ENCODE results near the gene INPP5K. TPM values are rescaled to one million over a fixed set of nuclear protein-coding genes. Genes with fewer than 3 reads are reported as not detected.

Gene INPP5K
- total RNA-seq, 4 donors from 2014 or later, result 62.0 to 89.3 (median 76.1) TPM

DNA sequence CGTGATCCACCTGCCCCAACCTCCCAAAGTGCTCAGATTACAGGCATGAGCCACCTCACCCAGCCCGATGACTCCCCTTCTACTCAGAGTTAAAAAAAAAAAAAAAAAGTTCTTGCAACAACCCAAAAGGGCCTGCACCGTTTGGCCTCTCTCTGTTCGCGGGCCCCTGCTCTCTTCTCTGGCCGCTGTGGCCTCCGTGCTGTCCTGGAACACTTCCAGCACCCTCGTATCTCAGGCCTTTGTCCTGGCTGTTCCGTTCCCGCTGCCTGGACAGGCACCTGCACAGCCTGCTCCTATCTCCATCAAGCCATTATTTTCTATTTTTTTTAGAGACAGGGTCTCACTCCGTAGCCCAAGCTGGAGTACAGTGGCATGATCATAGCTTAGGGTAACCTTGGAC is 34.7 kb downstream of the INPP5K start:
- intact Hi-C loops (cut with DNase I), result no loop called here
- WGBS, result 68% methylated on average over 11 of the region's 11 CpGs
- no peak for DNase-seq (ENCODE audit: extremely low spot score)
- Histone ChIP-seq H3K4me1 (peaks cover 40 to 70% (median 58%) of the 10 kb centered on the region in 4 donors), H3K27ac (replicated peaks in 1 of 4) (peak overlapping the region; percentile 40 to 99 (median 96)), H3K27me3 (no peaks in the 10 kb centered on the region), H3K4me3 (no peak overlapping the region), H3K9me3 (no peaks in the 10 kb centered on the region), H3K36me3 (peaks cover 56 to 76% (median 73%) of the 10 kb centered on the region in 4 donors)
- TF ChIP-seq, protein P1, sequence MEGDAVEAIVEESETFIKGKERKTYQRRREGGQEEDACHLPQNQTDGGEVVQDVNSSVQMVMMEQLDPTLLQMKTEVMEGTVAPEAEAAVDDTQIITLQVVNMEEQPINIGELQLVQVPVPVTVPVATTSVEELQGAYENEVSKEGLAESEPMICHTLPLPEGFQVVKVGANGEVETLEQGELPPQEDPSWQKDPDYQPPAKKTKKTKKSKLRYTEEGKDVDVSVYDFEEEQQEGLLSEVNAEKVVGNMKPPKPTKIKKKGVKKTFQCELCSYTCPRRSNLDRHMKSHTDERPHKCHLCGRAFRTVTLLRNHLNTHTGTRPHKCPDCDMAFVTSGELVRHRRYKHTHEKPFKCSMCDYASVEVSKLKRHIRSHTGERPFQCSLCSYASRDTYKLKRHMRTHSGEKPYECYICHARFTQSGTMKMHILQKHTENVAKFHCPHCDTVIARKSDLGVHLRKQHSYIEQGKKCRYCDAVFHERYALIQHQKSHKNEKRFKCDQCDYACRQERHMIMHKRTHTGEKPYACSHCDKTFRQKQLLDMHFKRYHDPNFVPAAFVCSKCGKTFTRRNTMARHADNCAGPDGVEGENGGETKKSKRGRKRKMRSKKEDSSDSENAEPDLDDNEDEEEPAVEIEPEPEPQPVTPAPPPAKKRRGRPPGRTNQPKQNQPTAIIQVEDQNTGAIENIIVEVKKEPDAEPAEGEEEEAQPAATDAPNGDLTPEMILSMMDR (IDR thresholded peaks at IDR 0.05), result no peak
- no peak for TF ChIP-seq POLR2A (IDR thresholded peaks at IDR 0.05; ENCODE audit: low read depth)
- TF ChIP-seq EP300 (IDR thresholded peaks at IDR 0.05), result no peak
- TF ChIP-seq POLR2AphosphoS5 (IDR thresholded peaks at IDR 0.05), result no peak

- DNase-seq (ENCODE audit: extremely low spot score), result no peak
- no peaks in the 10 kb centered on the region for H3K27me3 ChIP-seq
- H3K27ac ChIP-seq (replicated peaks in 1 of 4), result peak overlapping the region; percentile 20 to 99 (median 96)
- WGBS, result 65% methylated on average over 17 of the region's 18 CpGs
- H3K4me1 ChIP-seq, result peaks cover 35 to 70% (median 58%) of the 10 kb centered on the region in 4 donors
- H3K36me3 ChIP-seq, result peaks cover 63 to 84% (median 81%) of the 10 kb centered on the region in 4 donors
- H3K9me3 ChIP-seq, result no peaks in the 10 kb centered on the region
- no peak overlapping the region for H3K4me3 ChIP-seq
- intact Hi-C loops (cut with DNase I), result no loop called here
- TF ChIP-seq EP300 (IDR thresholded peaks at IDR 0.05) (no peak), POLR2AphosphoS5 (IDR thresholded peaks at IDR 0.05) (peak in 1 of 2 donors; percentile 10)
Observed at GRCh38 chr17:1480747-1481465, 35.5 kb downstream of the INPP5K start.

GRCh38 chr17:1478418-1478817 is 38.0 kb downstream of the INPP5K start:
- no peak for DNase-seq (ENCODE audit: extremely low spot score)
- WGBS, result 88% methylated on average over 25 of the region's 26 CpGs

GRCh38 chr17:1475321-1475854 is 41.0 kb downstream of the INPP5K start:
- intact Hi-C loops (cut with DNase I), result no loop called here
- no peak for DNase-seq (ENCODE audit: extremely low spot score)
- TF ChIP-seq POLR2AphosphoS5 (IDR thresholded peaks at IDR 0.05), result peak in 1 of 2 donors; percentile 8
- TF ChIP-seq POLR2A (IDR thresholded peaks at IDR 0.05; ENCODE audit: low read depth), result no peak
- Histone ChIP-seq H3K27ac (replicated peaks in 1 of 4) (peak overlapping the region; percentile 1 to 66 (median 28)), H3K9me3 (no peaks in the 10 kb centered on the region), H3K4me3 (no peak overlapping the region), H3K4me1 (peaks cover 8 to 49% (median 26%) of the 10 kb centered on the region in 4 donors), H3K27me3 (no peaks in the 10 kb centered on the region), H3K36me3 (peaks cover 71 to 100% (median 99%) of the 10 kb centered on the region in 4 donors)
- 86% methylated on average over 14 of the region's 15 CpGs for WGBS

More at GRCh38 chr17:1478418-1478817, 38.0 kb downstream of the INPP5K start:
- Histone ChIP-seq H3K36me3 (peaks cover 70 to 100% (median 96%) of the 10 kb centered on the region in 4 donors), H3K27me3 (no peaks in the 10 kb centered on the region), H3K27ac (replicated peaks in 1 of 4) (no peak overlapping the region), H3K9me3 (no peaks in the 10 kb centered on the region), H3K4me3 (no peak overlapping the region), H3K4me1 (peaks cover 27 to 71% (median 50%) of the 10 kb centered on the region in 4 donors)
- TF ChIP-seq, protein P1 (IDR thresholded peaks at IDR 0.05), result no peak
- TF ChIP-seq EP300 (IDR thresholded peaks at IDR 0.05) (no peak), POLR2A (IDR thresholded peaks at IDR 0.05; ENCODE audit: low read depth) (no peak), POLR2AphosphoS5 (IDR thresholded peaks at IDR 0.05) (no peak)
- intact Hi-C loops (cut with DNase I), result no loop called here

GRCh38 chr17:1474402-1475189 is 41.8 kb downstream of the INPP5K start:
- TF ChIP-seq EP300 (IDR thresholded peaks at IDR 0.05) (no peak), POLR2A (IDR thresholded peaks at IDR 0.05; ENCODE audit: low read depth) (no peak), POLR2AphosphoS5 (IDR thresholded peaks at IDR 0.05) (no peak)
- TF ChIP-seq, protein P1 (IDR thresholded peaks at IDR 0.05), result no peak
- Histone ChIP-seq H3K4me3 (no peak overlapping the region), H3K27ac (replicated peaks in 1 of 4) (peak overlapping the region; percentile 1 to 66 (median 28)), H3K4me1 (peaks cover 8 to 54% (median 29%) of the 10 kb centered on the region in 4 donors), H3K27me3 (no peaks in the 10 kb centered on the region), H3K9me3 (no peaks in the 10 kb centered on the region), H3K36me3 (peaks cover 69 to 100% (median 99%) of the 10 kb centered on the region in 4 donors)
- WGBS, result 83% methylated on average over 25 of the region's 31 CpGs
- DNase-seq (ENCODE audit: extremely low spot score), result no peak
- intact Hi-C loops (cut with DNase I), result no loop called here
